IPS DF 4.7 (cell line): ENCODE data around the gene RFWD3.

Experiments used
- DNase-seq: peaks from one replicate; pipeline ENCODE4 v3.0.0-alpha.2; 2013; ENCODE audit warnings: low spot score; ENCODE audit errors: extremely low read depth

RFWD3 gene

GRCh38 chr16:74582970-74583369 is 83.7 kb downstream of the RFWD3 start:
- DNase-seq, result no peak

GRCh38 chr16:74580833-74581232 is 85.8 kb downstream of the RFWD3 start:
- DNase-seq, result no peak

- DNase-seq, result no peak
Measured at GRCh38 chr16:74578838-74579237, 87.8 kb downstream of the RFWD3 start.

GRCh38 chr16:74578433-74578832 is 88.2 kb downstream of the RFWD3 start:
- DNase-seq, result no peak

- no peak for DNase-seq
Measured at GRCh38 chr16:74577882-74578366, 88.8 kb downstream of the RFWD3 start.

- DNase-seq, result no peak
Measured at GRCh38 chr16:74575807-74576643, 90.7 kb downstream of the RFWD3 start.

GRCh38 chr16:74575175-74575806 is 91.4 kb downstream of the RFWD3 start:
- no peak for DNase-seq

GRCh38 chr16:74574146-74574545 is 92.5 kb downstream of the RFWD3 start:
- DNase-seq, result no peak

GRCh38 chr16:74573622-74574021 is 93.1 kb downstream of the RFWD3 start:
- DNase-seq, result no peak
